Neural progenitor cell (in vitro differentiated cells): Measurements from ENCODE around the gene NR2F6. TPM values are rescaled to one million over a fixed set of nuclear protein-coding genes. Genes with fewer than 3 reads are reported as not detected.

Experiments
- DNase-seq: peaks from one replicate; pipeline ENCODE4 v3.0.0-alpha.2; 2016; ENCODE audit warnings: low spot score
- H2AFZ ChIP-seq: fragments of 200-600 bp; sonication (generic); replicated peaks from 2 replicates; pipeline ENCODE4 v1.6.1; 2016; ENCODE audit warnings: antibody characterized with exemption
- H3F3A ChIP-seq: fragments of 200-600 bp; sonication (generic); 2 replicates; pipeline ENCODE4 v1.6.1; 2016; ENCODE audit warnings: antibody characterized with exemption, low read depth
- H3K27ac ChIP-seq: fragments of 200-600 bp; sonication (generic); 2 replicates; pipeline ENCODE4 v1.5.1; 2016; ENCODE audit warnings: mild to moderate bottlenecking
- H3K27me3 ChIP-seq: fragments of 200-600 bp; sonication (generic); 2 replicates; pipeline ENCODE4 v1.6.1; 2016; ENCODE audit warnings: mild to moderate bottlenecking, moderate library complexity
- H3K36me3 ChIP-seq: fragments of 200-600 bp; sonication (generic); 2 replicates; pipeline ENCODE4 v1.5.1; 2016
- H3K4me1 ChIP-seq: fragments of 200-600 bp; sonication (generic); 2 replicates; pipeline ENCODE4 v1.6.1; 2016; ENCODE audit warnings: mixed run types
- H3K4me2 ChIP-seq: fragments of 200-600 bp; sonication (generic); 2 replicates; pipeline ENCODE4 v1.6.1; 2016
- H3K4me3 ChIP-seq: fragments of 200-600 bp; sonication (generic); 2 replicates; pipeline ENCODE4 v1.5.1; 2016
- H3K79me2 ChIP-seq: fragments of 200-600 bp; sonication (generic); 2 replicates; pipeline ENCODE4 v1.6.1; 2016; ENCODE audit warnings: low read depth
- H3K9ac ChIP-seq: fragments of 200-600 bp; sonication (generic); 2 replicates; pipeline ENCODE4 v1.6.1; 2016
- H3K9me3 ChIP-seq: fragments of 200-600 bp; sonication (generic); 2 replicates; pipeline ENCODE4 v1.5.1; 2016; ENCODE audit warnings: low read depth
- H4K20me1 ChIP-seq: fragments of 200-600 bp; sonication (generic); 2 replicates; pipeline ENCODE4 v1.6.1; 2016; ENCODE audit warnings: low read depth
- H3K27ac Mint-ChIP-seq: 3 replicates; pipeline ENCODE4 v1.8.0; 2021; ENCODE audit warnings: mixed read lengths
- H3K27me3 Mint-ChIP-seq: 2 replicates; pipeline ENCODE4 v1.8.0; 2022; ENCODE audit warnings: low read depth, mild to moderate bottlenecking, inconsistent platforms, moderate library complexity, mixed read lengths; ENCODE audit not compliant: insufficient read depth
- H3K36me3 Mint-ChIP-seq: 3 replicates; pipeline ENCODE4 v1.8.0; 2021; ENCODE audit warnings: mixed read lengths
- H3K4me1 Mint-ChIP-seq: 3 replicates; pipeline ENCODE4 v1.8.0; 2021; ENCODE audit warnings: mixed read lengths
- H3K4me3 Mint-ChIP-seq: 3 replicates; pipeline ENCODE4 v1.8.0; 2021; ENCODE audit warnings: mild to moderate bottlenecking, moderate library complexity, mixed read lengths
- H3K9me3 Mint-ChIP-seq: 3 replicates; pipeline ENCODE4 v1.8.0; 2020; ENCODE audit warnings: mixed read lengths
- CTCF ChIP-seq: fragments of 200-600 bp; sonication (generic); IDR thresholded peaks from 2 replicates; pipeline ENCODE4 v1.5.1; 2017; ENCODE audit warnings: antibody characterized with exemption, mild to moderate bottlenecking
- EZH2 ChIP-seq: fragments of 200-600 bp; sonication (generic); IDR thresholded peaks from 2 replicates; pipeline ENCODE4 v1.6.1; 2017; ENCODE audit warnings: antibody characterized with exemption, mild to moderate bottlenecking, moderate library complexity
- EZH2phosphoT487 ChIP-seq: fragments of 200-600 bp; sonication (generic); IDR thresholded peaks from 2 replicates; pipeline ENCODE4 v1.6.1; 2017; ENCODE audit warnings: antibody characterized with exemption
- total RNA-seq: library from RNA; depleted of rRNA; stranded (reverse); fragments of >200 nt; gene quantifications from 2 replicates; pipeline ENCODE4 v1.2.3, GENCODE V29; 2015; ENCODE audit warnings: low replicate concordance

Gene NR2F6
- total RNA-seq, 1 donor from 2014 or later: 14.3 TPM

DNA sequence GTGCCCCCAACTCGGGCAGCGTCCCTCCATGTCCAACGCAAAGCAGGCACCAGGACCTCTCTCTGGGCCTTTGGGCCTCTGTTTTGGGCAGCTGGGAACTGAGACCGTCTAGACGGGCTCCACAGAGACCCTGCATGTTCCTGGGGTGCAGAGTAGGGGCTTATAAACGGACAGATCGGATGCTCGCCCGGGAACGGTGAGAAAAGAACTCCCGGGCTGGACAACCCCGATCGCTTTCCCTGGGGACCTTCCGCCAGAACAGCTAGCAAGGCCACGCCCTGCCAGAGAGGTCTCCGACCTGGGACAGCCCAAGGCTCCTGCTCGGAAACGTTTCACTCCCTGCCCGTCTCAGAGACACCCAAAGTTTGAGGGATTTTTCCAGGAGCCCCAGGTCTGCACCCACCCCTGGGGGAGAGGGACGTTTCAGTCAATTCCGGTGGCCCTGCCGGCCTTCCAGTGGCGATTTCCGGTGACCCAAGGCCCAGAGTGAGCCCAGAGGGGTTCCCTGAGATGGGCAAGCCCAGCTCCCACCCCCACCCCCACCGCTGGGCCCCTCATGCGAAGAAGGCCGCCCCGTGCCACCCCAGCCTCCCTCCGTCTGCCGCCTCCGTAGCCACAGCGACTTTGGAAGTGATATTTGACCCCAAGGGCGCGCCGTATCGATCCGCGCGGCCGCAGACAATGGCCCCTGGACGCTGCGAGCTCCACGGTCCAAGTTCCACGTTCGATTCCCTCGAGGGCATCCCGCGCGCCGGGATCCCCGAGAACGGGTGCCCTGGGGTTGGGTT lies 1.7 kb downstream of the NR2F6 start:
- peak; percentile 76 for DNase-seq
- TF ChIP-seq EZH2phosphoT487: no peak
- TF ChIP-seq CTCF: no peak
- TF ChIP-seq EZH2: no peak
- peak overlapping the region; percentile 96 for H3K4me3 Mint-ChIP-seq
- H3K4me1 Mint-ChIP-seq: peaks cover 56% of the 10 kb centered on the region
- H3K4me1 ChIP-seq: peaks cover 30% of the 10 kb centered on the region
- H3K27ac Mint-ChIP-seq: peak overlapping the region; percentile 90
- peaks cover 49% of the 10 kb centered on the region for H3K79me2 ChIP-seq
- H3K36me3 Mint-ChIP-seq: no peaks in the 10 kb centered on the region
- no peaks in the 10 kb centered on the region for H3K36me3 ChIP-seq
- peaks cover 10% of the 10 kb centered on the region for H3K27me3 Mint-ChIP-seq
- H3K9ac ChIP-seq: no peak overlapping the region
- H3K27ac ChIP-seq: no peak overlapping the region
- peaks cover 2% of the 10 kb centered on the region for H3K9me3 Mint-ChIP-seq
- H3K4me2 ChIP-seq: peak overlapping the region; percentile 91
- peaks cover 49% of the 10 kb centered on the region for H4K20me1 ChIP-seq
- peaks cover 43% of the 10 kb centered on the region for H3F3A ChIP-seq
- H3K27me3 ChIP-seq: no peaks in the 10 kb centered on the region
- no peaks in the 10 kb centered on the region for H3K9me3 ChIP-seq
- H3K4me3 ChIP-seq: peak overlapping the region; percentile 84
- no peak overlapping the region for H2AFZ ChIP-seq

DNA sequence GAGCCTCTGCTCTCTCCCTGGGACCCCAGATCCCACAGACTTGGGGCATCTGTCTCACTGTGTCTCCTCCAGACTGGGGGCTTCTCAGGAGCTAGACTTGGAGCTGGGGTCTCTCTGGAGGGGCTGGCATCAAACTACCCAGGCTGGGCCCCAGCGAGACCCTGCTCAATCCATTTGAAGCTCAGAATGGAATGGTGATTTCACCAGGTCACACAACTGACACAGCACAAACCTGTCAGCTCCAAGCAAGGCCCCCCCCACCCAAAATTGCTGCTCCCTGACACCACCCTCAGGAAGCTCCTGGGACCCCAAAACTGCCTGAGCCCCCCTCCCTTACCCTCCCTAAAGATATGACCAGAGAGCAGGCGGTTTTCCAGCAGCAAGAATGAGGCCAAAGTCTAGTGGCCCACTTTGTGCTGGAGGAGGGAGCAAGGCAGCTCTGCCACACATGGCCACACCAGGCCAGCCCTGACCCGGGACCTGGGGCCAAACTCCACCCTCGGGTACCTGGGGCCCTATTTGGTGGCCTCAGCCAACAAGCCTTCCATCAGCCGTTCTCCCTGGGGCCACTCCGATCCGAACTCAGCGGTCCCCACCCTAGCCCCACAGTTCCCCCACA lies 2.4 kb downstream of the NR2F6 start:
- Histone ChIP-seq H3K4me2 (peak overlapping the region; percentile 91), H3K4me1 (peaks cover 24% of the 10 kb centered on the region), H2AFZ (no peak overlapping the region), H3K27ac (no peak overlapping the region), H3K9ac (no peak overlapping the region), H3K4me3 (peak overlapping the region; percentile 84), H3K36me3 (no peaks in the 10 kb centered on the region), H3K9me3 (no peaks in the 10 kb centered on the region), H3K79me2 (peaks cover 49% of the 10 kb centered on the region), H3F3A (peaks cover 38% of the 10 kb centered on the region), H3K27me3 (no peaks in the 10 kb centered on the region), H4K20me1 (peaks cover 49% of the 10 kb centered on the region)
- H3K9me3 Mint-ChIP-seq: peaks cover 2% of the 10 kb centered on the region
- no peak for TF ChIP-seq EZH2
- no peak for TF ChIP-seq CTCF
- no peak for TF ChIP-seq EZH2phosphoT487
- no peak for DNase-seq
- peaks cover 48% of the 10 kb centered on the region for H3K4me1 Mint-ChIP-seq
- H3K36me3 Mint-ChIP-seq: peaks cover 1% of the 10 kb centered on the region
- H3K27me3 Mint-ChIP-seq: peaks cover 10% of the 10 kb centered on the region
- peak overlapping the region; percentile 96 for H3K4me3 Mint-ChIP-seq
- no peak overlapping the region for H3K27ac Mint-ChIP-seq

- Histone ChIP-seq H3K36me3 (no peaks in the 10 kb centered on the region), H2AFZ (no peak overlapping the region), H3F3A (peaks cover 38% of the 10 kb centered on the region), H3K9me3 (no peaks in the 10 kb centered on the region), H3K4me3 (no peak overlapping the region), H3K27me3 (no peaks in the 10 kb centered on the region), H3K4me1 (peaks cover 17% of the 10 kb centered on the region), H3K9ac (no peak overlapping the region), H3K4me2 (peak overlapping the region; percentile 91), H3K27ac (no peak overlapping the region), H4K20me1 (peaks cover 49% of the 10 kb centered on the region), H3K79me2 (peaks cover 49% of the 10 kb centered on the region)
- no peak for TF ChIP-seq EZH2phosphoT487
- Mint-ChIP-seq H3K27me3 (peaks cover 10% of the 10 kb centered on the region), H3K9me3 (peaks cover 2% of the 10 kb centered on the region), H3K36me3 (peaks cover 5% of the 10 kb centered on the region), H3K4me1 (peaks cover 45% of the 10 kb centered on the region), H3K27ac (peak overlapping the region; percentile 46), H3K4me3 (peak overlapping the region; percentile 96)
- DNase-seq: no peak
These were observed 3.1 kb downstream of the NR2F6 start for GRCh38 chr19:17242431-17243208.
